Putamen (tissue), 1 donor: ENCODE results near the gene ZSWIM2.
"Not testable (repeated sequence)": the region's sequence is repeated elsewhere in the genome, so short reads cannot be mapped to it uniquely, and the experiment has no call there.

Source experiments
- DNase-seq: peaks from one replicate; pipeline ENCODE4 v3.0.0-alpha.2; 2016; ENCODE audit warnings: low spot score

ZSWIM2 gene

DNA sequence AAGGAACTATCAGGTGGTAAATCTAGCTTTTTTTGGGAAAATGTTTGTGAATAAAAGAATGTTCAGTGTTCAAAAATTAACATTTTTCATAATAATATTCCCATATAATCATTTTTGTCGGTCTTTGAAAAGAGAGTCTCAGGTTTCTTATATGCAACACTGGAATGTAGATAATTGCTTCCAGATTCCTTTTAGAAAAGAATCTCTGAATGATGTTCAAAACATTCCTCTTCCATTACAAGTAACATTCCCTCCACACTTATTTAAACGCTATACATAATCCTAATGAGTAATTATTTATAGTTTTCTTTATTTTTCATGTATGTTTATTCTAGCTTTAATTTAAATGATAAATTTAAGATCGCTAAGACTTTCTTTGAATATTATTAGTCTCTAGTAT, 7.0 kb downstream of the ZSWIM2 start:
- no peak for DNase-seq

GRCh38 chr2:186835628-186836027, 13.3 kb downstream of the ZSWIM2 start:
- no peak for DNase-seq

GRCh38 chr2:186827862-186828492, 21.0 kb downstream of the ZSWIM2 start:
- no peak for DNase-seq

GRCh38 chr2:186827411-186827810, 21.6 kb downstream of the ZSWIM2 start:
- no peak for DNase-seq

GRCh38 chr2:186822323-186822722, 26.6 kb downstream of the ZSWIM2 start:
- DNase-seq, result no peak

GRCh38 chr2:186820303-186820702, 28.7 kb downstream of the ZSWIM2 start:
- DNase-seq, result no peak

GRCh38 chr2:186811760-186812159, 37.2 kb downstream of the ZSWIM2 start:
- not testable (repeated sequence) for DNase-seq

DNA sequence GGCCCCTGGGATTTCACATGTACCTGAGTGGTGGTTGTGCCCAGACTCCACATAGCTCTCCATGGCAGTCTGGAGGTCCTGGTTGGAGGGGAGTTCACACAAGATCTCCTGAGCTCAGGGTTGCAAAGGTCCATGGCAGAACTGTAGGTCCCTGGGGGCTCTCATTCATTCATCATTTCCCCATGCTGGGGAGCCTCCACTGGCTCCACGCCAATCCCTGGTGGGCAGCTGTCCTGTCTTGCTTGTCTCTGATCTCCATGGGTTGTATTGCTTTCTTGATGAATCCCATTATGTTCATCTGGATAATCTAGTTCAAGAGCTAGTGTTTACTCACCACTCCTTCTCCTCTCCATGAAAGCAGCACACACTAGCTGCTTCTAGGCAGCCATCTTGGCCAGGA, 42.4 kb downstream of the ZSWIM2 start:
- no peak for DNase-seq

- DNase-seq, result not testable (repeated sequence)
Observed at GRCh38 chr2:186798604-186799003, 50.4 kb downstream of the ZSWIM2 start.

- DNase-seq, result no peak
Observed at GRCh38 chr2:186784930-186785329, 64.0 kb downstream of the ZSWIM2 start.

- DNase-seq, result no peak
Observed at GRCh38 chr2:186783254-186783653, 65.7 kb downstream of the ZSWIM2 start.

- DNase-seq, result no peak
Observed at GRCh38 chr2:186780701-186781316, 68.2 kb downstream of the ZSWIM2 start.
